Ammon's horn (tissue), 1 donor: Measurements from ENCODE around the gene FNBP1.

Experiments
- DNase-seq: peaks from one replicate; pipeline ENCODE4 v3.0.0-alpha.2; 2016; ENCODE audit warnings: low spot score

FNBP1 gene

GRCh38 chr9:129875181-129875611 is 167.8 kb downstream of the FNBP1 start:
- DNase-seq = no peak

- DNase-seq = no peak
Measured at GRCh38 chr9:129874261-129875101, 168.5 kb downstream of the FNBP1 start.

GRCh38 chr9:129873563-129874190 is 169.3 kb downstream of the FNBP1 start:
- no peak for DNase-seq

GRCh38 chr9:129871046-129871445 is 171.9 kb downstream of the FNBP1 start:
- no peak for DNase-seq

- DNase-seq = no peak
Measured at GRCh38 chr9:129869585-129870501, 173.1 kb downstream of the FNBP1 start.

- DNase-seq = no peak
Measured at GRCh38 chr9:129868872-129869486, 174.0 kb downstream of the FNBP1 start.

- no peak for DNase-seq
Measured at GRCh38 chr9:129868023-129868871, 174.7 kb downstream of the FNBP1 start.

DNA sequence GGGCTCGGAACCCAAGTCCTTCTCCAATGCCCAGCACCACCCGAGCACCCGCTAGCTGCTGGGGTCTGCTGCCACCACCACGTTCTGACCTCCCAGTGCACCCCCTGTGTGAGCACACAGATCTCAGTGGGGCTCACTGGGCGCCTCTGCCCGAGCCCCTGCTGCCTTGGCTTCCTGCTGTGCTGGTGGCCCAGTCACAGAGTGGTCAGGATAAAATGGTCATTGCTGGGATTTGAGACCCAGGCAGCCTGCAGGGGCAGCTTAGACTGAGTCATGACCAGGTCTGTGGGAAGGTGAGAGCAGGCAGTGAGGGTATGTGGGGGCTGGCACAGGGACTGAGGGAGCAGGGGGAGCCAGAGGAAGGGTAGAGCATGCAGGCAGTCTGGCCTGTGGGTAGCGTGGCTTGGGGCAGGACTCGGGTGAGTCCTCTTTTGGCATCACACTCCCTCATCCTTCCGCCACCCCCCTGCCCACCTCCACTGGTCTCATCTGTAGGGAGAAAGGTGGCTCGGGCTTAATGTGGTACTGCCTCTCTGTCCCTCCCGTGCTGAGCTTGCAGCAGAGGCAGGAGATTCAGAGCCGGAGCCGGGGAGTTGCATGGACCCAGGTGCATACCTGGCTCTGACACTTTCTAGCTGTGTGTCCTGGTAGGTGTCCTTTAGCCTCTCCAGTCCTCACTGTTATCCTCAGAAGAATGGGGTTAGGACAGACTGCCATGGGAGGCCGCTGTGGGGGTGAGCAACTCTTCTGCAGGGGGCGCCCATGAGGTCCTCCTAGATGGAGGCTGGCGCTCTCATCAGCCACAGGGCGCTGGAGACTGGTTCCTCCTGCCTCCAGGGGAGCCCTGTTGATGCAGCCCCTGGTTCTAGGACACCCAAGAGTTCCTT is 175.6 kb downstream of the FNBP1 start:
- no peak for DNase-seq

GRCh38 chr9:129866394-129867135 is 176.4 kb downstream of the FNBP1 start:
- peak; percentile 69 for DNase-seq

DNA sequence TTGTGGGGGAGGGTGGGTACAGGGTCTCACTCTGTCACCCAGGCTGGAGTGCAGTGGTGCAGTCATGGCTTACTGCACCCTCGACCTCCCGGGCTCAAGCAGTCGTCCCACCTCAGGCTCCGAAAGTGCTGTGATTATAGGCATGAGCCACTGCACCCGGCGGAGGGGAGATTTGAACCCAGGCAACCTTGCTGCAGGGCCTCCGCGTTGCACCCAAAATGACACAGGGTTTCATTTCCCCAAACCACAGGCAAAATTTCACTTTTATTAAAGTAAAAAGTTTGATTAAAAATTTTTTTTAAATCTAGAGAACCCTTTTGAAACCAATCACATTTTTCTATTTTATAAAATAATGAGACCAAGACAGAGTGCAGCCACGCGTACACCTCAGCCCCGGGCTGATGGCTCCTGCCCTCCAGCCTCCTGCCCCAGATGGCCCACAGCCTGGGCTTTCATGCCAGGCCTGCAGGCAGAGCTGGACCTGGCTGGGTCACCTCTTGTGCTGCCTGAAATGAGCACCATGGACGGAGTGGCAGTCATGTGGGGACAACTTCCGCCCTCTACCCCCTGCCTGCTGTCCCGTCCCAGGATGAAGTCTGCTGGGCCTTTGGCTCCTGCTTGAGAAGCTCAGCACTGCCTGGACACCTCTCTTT is 177.2 kb downstream of the FNBP1 start:
- DNase-seq = no peak

DNA sequence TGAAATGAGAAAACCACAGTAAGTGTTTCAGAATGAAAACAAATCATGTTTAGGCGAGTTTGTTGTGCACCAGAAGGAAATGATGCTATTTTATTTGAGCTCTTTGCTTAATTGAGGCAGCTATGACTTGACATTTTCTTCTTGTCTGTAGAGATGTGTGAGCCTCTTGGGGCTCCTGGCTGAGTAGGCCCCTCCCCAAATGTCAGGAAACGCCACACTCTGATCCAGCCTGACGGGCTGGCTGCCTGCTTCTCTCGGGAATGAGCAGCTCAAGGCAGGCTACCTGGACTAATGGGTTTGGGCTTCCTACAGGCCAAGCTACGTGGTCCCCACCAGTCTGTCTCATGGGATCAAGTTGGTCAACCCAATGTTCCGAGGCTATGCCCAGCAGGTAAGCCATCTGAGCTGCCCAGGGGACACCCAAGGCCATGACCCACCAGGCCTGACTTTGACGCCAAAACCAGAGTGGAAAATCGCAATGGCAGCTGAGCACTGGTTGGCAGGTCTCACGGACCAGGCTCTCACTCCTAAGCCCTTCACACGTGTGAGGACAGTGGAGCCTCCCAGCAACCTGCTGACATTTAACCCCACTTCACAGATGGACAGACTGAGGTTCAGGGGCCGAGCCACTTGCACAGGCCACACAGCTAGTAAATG is 177.9 kb downstream of the FNBP1 start:
- DNase-seq = no peak

GRCh38 chr9:129863059-129863690 is 179.8 kb downstream of the FNBP1 start:
- DNase-seq = no peak

DNA sequence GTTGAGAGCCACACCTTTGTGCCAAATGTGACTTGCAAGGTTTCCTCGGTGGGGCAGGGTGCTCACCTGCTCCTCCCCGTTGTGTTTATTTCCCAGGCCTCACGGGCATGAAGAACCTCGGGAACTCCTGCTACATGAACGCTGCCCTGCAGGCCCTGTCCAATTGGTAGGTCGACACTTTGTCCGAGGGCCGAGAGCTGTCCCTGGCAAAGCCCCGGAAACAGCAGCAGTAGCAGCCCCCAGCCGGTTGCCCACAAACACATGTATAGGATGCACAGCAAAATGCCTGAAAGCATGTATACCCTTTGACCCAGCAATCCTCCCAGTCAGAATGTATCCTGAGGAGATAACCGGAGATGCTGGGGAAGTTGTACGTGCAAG is 181.6 kb downstream of the FNBP1 start:
- DNase-seq = no peak

DNA sequence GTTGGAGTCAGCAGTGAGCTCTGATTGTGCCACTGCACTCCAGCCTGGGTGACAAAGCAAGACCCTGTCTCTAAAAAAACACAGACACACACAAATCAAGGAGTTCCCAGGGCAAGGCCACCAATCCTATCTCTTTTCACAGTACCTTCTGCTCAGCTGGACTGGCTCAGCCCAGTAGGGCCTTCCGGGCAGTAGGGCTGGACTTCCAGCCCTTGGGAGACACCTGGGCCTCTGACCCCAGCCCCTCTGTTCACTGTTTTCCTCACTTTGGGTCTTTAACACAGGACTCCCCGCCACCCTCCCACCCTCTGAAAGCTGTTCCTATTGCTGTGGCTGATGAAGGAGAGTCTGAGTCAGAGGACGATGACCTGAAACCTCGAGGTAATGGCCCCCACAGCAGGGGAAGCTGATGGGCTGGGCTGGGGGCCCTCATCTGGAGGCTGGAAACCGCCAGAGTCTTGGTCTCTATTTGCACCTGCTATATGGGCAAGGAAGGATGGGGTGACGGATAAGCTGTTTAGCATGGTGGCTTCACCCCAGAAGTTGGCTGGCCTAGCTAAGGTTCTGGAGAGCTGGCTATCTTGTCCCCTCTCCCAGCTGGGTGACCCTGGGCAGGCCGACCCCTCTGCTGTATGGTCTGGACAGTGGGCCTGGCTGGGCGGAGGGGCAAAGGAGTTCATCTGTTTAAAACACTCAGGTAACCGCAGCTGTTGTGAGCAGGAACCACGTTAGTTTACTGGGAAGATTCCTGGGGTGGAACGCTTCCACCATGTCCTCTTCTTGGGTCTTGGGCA is 182.1 kb downstream of the FNBP1 start:
- DNase-seq = no peak

GRCh38 chr9:129858167-129858962 is 184.6 kb downstream of the FNBP1 start:
- DNase-seq = no peak

DNA sequence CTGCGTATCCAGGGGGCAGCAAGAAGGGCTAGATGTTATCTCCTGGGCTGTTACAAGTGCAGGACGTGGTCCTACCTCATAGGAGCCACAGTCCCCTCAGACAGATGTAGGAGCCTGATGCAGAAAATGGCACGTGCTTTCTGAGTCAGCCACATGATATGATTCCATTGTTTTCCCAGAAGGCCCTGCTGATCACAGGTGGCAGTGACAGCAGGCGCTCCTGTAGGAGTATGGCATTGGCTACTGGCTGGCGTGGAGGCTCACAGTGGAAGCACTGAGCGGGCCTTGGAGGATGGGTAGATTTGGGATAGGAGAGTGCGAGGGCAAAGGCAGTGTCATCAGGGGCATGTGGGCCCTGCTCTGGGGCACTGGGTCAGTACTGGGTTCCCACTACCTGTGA is 185.8 kb downstream of the FNBP1 start:
- DNase-seq = no peak
